H1 (cell line): ENCODE measurements around the gene SPAG17. TPM values are rescaled to one million over a fixed set of nuclear protein-coding genes. Genes with fewer than 3 reads are reported as not detected.

Source experiments
- CTCF ChIA-PET: fragments of 300-600 bp; sonication (Branson Sonifier 250); formaldehyde crosslinking; loops from one replicate; lab custom pipeline; 2021; ENCODE audit not compliant: partially characterized antibody; lab: Charles Lee
- POLR2A ChIA-PET: fragments of 300-600 bp; sonication (Branson Sonifier 250); formaldehyde crosslinking; loops from one replicate; lab custom pipeline; 2021; ENCODE audit warnings: inconsistent platforms; ENCODE audit not compliant: partially characterized antibody; lab: Charles Lee
- DNase-seq, 2 experiments: peaks; one replicate each; pipeline versions ENCODE4 v3.0.0 to v3.0.0-alpha.2; 2010 to 2022; ENCODE audit warnings: low spot score in 2 of 2, low read depth in 1 of 2, mixed read lengths in 1 of 2
- FAIRE-seq: peaks from 2 replicates; lab custom pipeline; 2011; peaks lifted over from hg19 to GRCh38; lab: Jason Lieb, UNC
- H2AFZ ChIP-seq: 2 replicates; pipeline ENCODE4 v1.8.1; 2012; ENCODE audit warnings: low read length, inconsistent platforms
- H2AK5ac ChIP-seq: 2 replicates; pipeline ENCODE4 v1.6.1; 2013; ENCODE audit warnings: low read depth, low read length
- H2BK120ac ChIP-seq: replicated peaks from 2 replicates; pipeline ENCODE3; 2013; ENCODE audit warnings: low read depth, low read length, inconsistent platforms
- H2BK12ac ChIP-seq: 2 replicates; pipeline ENCODE4 v1.6.1; 2013; ENCODE audit warnings: low read depth, low read length
- H2BK15ac ChIP-seq: 2 replicates; pipeline ENCODE4 v1.6.1; 2013; ENCODE audit warnings: low read length
- H2BK20ac ChIP-seq: 2 replicates; pipeline ENCODE4 v1.6.1; 2013; ENCODE audit warnings: low read length
- H2BK5ac ChIP-seq: 2 replicates; pipeline ENCODE4 v1.6.1; 2013; ENCODE audit warnings: low read depth, low read length
- H3K14ac ChIP-seq: 2 replicates; pipeline ENCODE4 v1.6.1; 2013; ENCODE audit warnings: inconsistent platforms; ENCODE audit not compliant: insufficient read length
- H3K18ac ChIP-seq: 2 replicates; pipeline ENCODE4 v1.6.1; 2013; ENCODE audit warnings: low read length; ENCODE audit errors: extremely low read depth
- H3K23ac ChIP-seq: 2 replicates; pipeline ENCODE4 v1.6.1; 2013; ENCODE audit warnings: inconsistent platforms; ENCODE audit not compliant: insufficient read length
- H3K23me2 ChIP-seq: 2 replicates; pipeline ENCODE4 v1.6.1; 2013; ENCODE audit warnings: low read depth, low read length
- H3K27ac ChIP-seq: 2 replicates; pipeline ENCODE4 v1.6.1; 2011; ENCODE audit warnings: low read depth, low read length, inconsistent platforms
- H3K27me3 ChIP-seq, 4 experiments: replicated peaks in 1 of 4; 1 replicate in 1 of 4; 2 replicates in 3 of 4; pipeline versions ENCODE4 v1.6.1 to v1.8.1; 2011 to 2013; ENCODE audit warnings: low read length in 3 of 4, mild to moderate bottlenecking in 3 of 4, inconsistent platforms in 2 of 4, mixed read lengths in 2 of 4, moderate library complexity in 1 of 4; ENCODE audit not compliant: control insufficient read depth in 3 of 4, insufficient read depth in 3 of 4; ENCODE audit errors: extremely low read depth in 1 of 4
- H3K36me3 ChIP-seq, 4 experiments: 2 replicates each; pipeline versions ENCODE4 v1.6.1 to v1.8.1; 2011 to 2013; ENCODE audit warnings: mild to moderate bottlenecking in 4 of 4, low read length in 3 of 4, moderate library complexity in 2 of 4, control low read depth in 1 of 4, inconsistent platforms in 1 of 4; ENCODE audit not compliant: insufficient read depth in 4 of 4, control insufficient read depth in 2 of 4
- H3K4ac ChIP-seq: replicated peaks from 2 replicates; pipeline ENCODE3; 2013; ENCODE audit warnings: low read length, low read depth, mixed read lengths, inconsistent platforms; ENCODE audit not compliant: insufficient read length
- H3K4me1 ChIP-seq, 4 experiments: replicated peaks in 1 of 4; 1 replicate in 1 of 4; 2 replicates in 3 of 4; pipeline versions ENCODE4 v1.6.1 to v1.8.1; 2011 to 2013; ENCODE audit warnings: low read length in 3 of 4, inconsistent platforms in 2 of 4, mixed read lengths in 1 of 4; ENCODE audit not compliant: insufficient read depth in 4 of 4, control insufficient read depth in 3 of 4
- H3K4me2 ChIP-seq, 2 experiments: 2 replicates each; pipeline versions ENCODE4 v1.6.1 to v1.8.1; 2011 to 2013; ENCODE audit warnings: low read depth in 2 of 2, low read length in 2 of 2, control low read depth in 1 of 2, inconsistent platforms in 1 of 2, mild to moderate bottlenecking in 1 of 2; ENCODE audit not compliant: insufficient read depth in 1 of 2
- H3K4me3 ChIP-seq, 4 experiments: fragments of 200-600, 300-600 bp in 1 of 4; sonication (generic), shearing (Covaris generic), sonication (Bioruptor Twin) in 1 of 4; 2 replicates each; pipeline versions ENCODE4 v1.5.1 to v1.8.1; 2011 to 2016; ENCODE audit warnings: low read length in 4 of 4, low read depth in 3 of 4, control low read depth in 2 of 4, inconsistent platforms in 2 of 4, mild to moderate bottlenecking in 2 of 4, mixed read lengths in 1 of 4, moderate library complexity in 1 of 4; ENCODE audit not compliant: insufficient read depth in 2 of 4; ENCODE audit errors: extremely low read depth in 1 of 4
- H3K56ac ChIP-seq: replicated peaks from 2 replicates; pipeline ENCODE3; 2013; ENCODE audit warnings: low read depth, mild to moderate bottlenecking, mixed read lengths, low read length, inconsistent platforms; ENCODE audit not compliant: insufficient read length
- H3K79me1 ChIP-seq: 2 replicates; pipeline ENCODE4 v1.6.1; 2013; ENCODE audit warnings: low read depth, low read length, control low read depth
- H3K79me2 ChIP-seq, 2 experiments: 2 replicates each; pipeline versions ENCODE4 v1.6.1 to v1.8.1; 2012 to 2013; ENCODE audit warnings: low read length in 2 of 2, mild to moderate bottlenecking in 2 of 2, inconsistent platforms in 1 of 2; ENCODE audit not compliant: insufficient read depth in 2 of 2, control insufficient read depth in 1 of 2
- H3K9ac ChIP-seq, 4 experiments: replicated peaks in 1 of 4; 1 replicate in 1 of 4; 2 replicates in 3 of 4; pipeline versions ENCODE4 v1.6.1 to v1.8.1; 2011 to 2013; ENCODE audit warnings: low read depth in 3 of 4, low read length in 3 of 4, control low read depth in 2 of 4, mild to moderate bottlenecking in 2 of 4, moderate library complexity in 2 of 4, inconsistent platforms in 1 of 4; ENCODE audit errors: extremely low read depth in 1 of 4
- H3K9me3 ChIP-seq, 2 experiments: 2 replicates each; pipeline versions ENCODE4 v1.6.1 to v1.8.1; 2012 to 2013; ENCODE audit warnings: mild to moderate bottlenecking in 2 of 2, moderate library complexity in 2 of 2, control low read depth in 1 of 2, inconsistent platforms in 1 of 2, low read depth in 1 of 2, low read length in 1 of 2, mixed read lengths in 1 of 2; ENCODE audit not compliant: insufficient read depth in 2 of 2
- H4K20me1 ChIP-seq, 2 experiments: replicated peaks in 1 of 2; 2 replicates each; pipeline versions ENCODE3 to v1.8.1; 2011 to 2013; ENCODE audit warnings: inconsistent platforms in 2 of 2, low read length in 2 of 2, mild to moderate bottlenecking in 1 of 2; ENCODE audit not compliant: insufficient read depth in 2 of 2, control insufficient read depth in 1 of 2
- H4K5ac ChIP-seq: 2 replicates; pipeline ENCODE4 v1.6.1; 2013; ENCODE audit warnings: low read length, low read depth, mixed read lengths, inconsistent platforms; ENCODE audit not compliant: insufficient read length
- H4K8ac ChIP-seq: 2 replicates; pipeline ENCODE4 v1.8.0; 2013; ENCODE audit warnings: mild to moderate bottlenecking, moderate library complexity, low read length, inconsistent platforms; ENCODE audit not compliant: insufficient read depth; ENCODE audit errors: extremely low read depth
- H4K91ac ChIP-seq: replicated peaks from 2 replicates; pipeline ENCODE3; 2013; ENCODE audit warnings: low read length, mixed read lengths, inconsistent platforms; ENCODE audit not compliant: insufficient read length
- BCL11A ChIP-seq, 2 experiments: IDR thresholded peaks; one replicate each; pipeline ENCODE4 v1.6.1; 2011; ENCODE audit warnings: low read depth in 2 of 2, low read length in 2 of 2, mild to moderate bottlenecking in 2 of 2
- CREB1 ChIP-seq: IDR thresholded peaks from 2 replicates; pipeline ENCODE4 v1.6.1; 2012; ENCODE audit warnings: inconsistent platforms
- HDAC6 ChIP-seq: IDR thresholded peaks from one replicate; pipeline ENCODE4 v1.7.1; 2012; ENCODE audit warnings: low read depth, mild to moderate bottlenecking, inconsistent platforms, low read length, moderate library complexity
- MAX ChIP-seq: IDR thresholded peaks from 2 replicates; pipeline ENCODE4 v1.6.1; 2012; ENCODE audit warnings: inconsistent platforms
- SIX5 ChIP-seq: IDR thresholded peaks from 2 replicates; pipeline ENCODE4 v1.6.1; 2011; ENCODE audit warnings: mild to moderate bottlenecking, low read depth, low read length
- SP1 ChIP-seq: IDR thresholded peaks from 2 replicates; pipeline ENCODE4 v1.6.1; 2011; ENCODE audit warnings: low read depth, low read length
- SRF ChIP-seq: IDR thresholded peaks from 2 replicates; pipeline ENCODE4 v1.6.1; 2011; ENCODE audit warnings: mild to moderate bottlenecking, low read depth, low read length, moderate library complexity
- WGBS, 2 experiments: shearing (Covaris generic) in 1 of 2; methylation state at CpG; one replicate each; pipeline versions ENCODE4 v1.1.6 to v1.1.7; 2013 to 2015; ENCODE audit warnings: low lambda C conversion rate in 2 of 2, mixed read lengths in 2 of 2, inconsistent platforms in 1 of 2, low coverage in 1 of 2, missing lambda C conversion rate in 1 of 2; ENCODE audit not compliant: insufficient replicate concordance in 2 of 2, insufficient coverage in 1 of 2, insufficient read length in 1 of 2; ENCODE audit errors: extremely low coverage in 1 of 2, missing lambda C conversion rate in 1 of 2; 5-methylcytosine and 5-hydroxymethylcytosine counted together
- polyA plus RNA-seq, 7 experiments: library from polyadenylated mRNA; depleted of rRNA in 3 of 7; stranded (reverse) in 5 of 7; unstranded in 2 of 7; fragments of >200 nt in 5 of 7; fragments of 200-250 nt in 2 of 7; gene quantifications; 1 replicate in 5 of 7; 2 replicates in 1 of 7; 4 replicates in 1 of 7; pipeline versions ENCODE4 v1.2.1 to v1.2.3, GENCODE V29; 2011 to 2013; ENCODE audit warnings: missing spikeins in 2 of 7, mixed read lengths in 2 of 7
- total RNA-seq: library from RNA; stranded (reverse); fragmentation: NEBNext Ultra II Directional; extraction: Animal tissue kit (Norgen Biotek cat#: 25700); gene quantifications from 2 replicates; pipeline ENCODE4 v1.2.1, GENCODE V29; 2021
- TF ChIP-seq, protein P1 (sequence below): IDR thresholded peaks from 2 replicates; pipeline ENCODE4 v1.6.1; 2012; ENCODE audit warnings: low read length, inconsistent platforms
- TF ChIP-seq, protein P2 (sequence below), 3 experiments: IDR thresholded peaks; 1 replicate in 2 of 3; 2 replicates in 1 of 3; pipeline versions ENCODE4 v1.5.1 to v1.6.1; 2011; ENCODE audit warnings: low read length in 3 of 3, mild to moderate bottlenecking in 3 of 3, inconsistent platforms in 2 of 3, low read depth in 1 of 3, moderate library complexity in 1 of 3; ENCODE audit not compliant: insufficient read depth in 1 of 3; ENCODE audit errors: control extremely low read depth in 1 of 3

SPAG17 gene
- total and polyA plus RNA-seq, 2 of the 8 experiments (the other 6 are each of a cell fraction or from before 2014, with no cell fraction given): 0.56 to 0.62 TPM

DNA sequence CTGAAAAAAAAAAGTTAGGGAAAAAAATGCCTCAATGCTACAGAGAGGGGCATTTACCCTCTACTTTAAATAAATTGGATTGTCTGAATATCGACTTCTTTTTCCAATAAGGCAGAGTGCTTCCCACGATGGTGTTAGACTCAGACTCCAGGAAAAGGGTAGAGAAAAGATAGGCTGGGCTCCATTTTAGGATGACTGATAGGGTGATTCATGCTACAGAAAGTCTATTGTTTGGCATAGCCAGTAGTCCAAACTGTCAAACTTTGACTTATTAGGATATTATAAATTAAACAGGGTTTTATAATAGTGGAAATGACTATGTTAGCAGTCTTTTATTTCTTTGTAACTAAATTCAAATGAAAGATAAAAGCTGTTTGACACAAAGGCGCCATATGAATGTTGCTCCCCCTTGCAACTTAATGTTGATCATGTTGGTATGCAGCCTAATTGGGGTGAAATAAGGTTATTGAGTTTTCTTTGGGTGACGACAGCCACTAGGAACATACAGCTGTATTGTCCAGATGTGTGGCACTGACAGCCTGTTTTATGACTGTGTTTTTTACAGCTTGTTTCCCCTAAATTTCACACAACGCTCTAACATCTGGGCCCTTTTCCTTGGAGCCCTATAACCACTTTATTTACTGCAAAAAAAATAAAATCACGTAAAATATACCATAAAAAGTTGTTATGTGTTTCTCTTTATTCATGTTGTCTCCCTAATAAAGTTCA is 69.3 kb downstream of the SPAG17 start:
- Histone ChIP-seq H3K4ac (no peak overlapping the region), H3K56ac (no peak overlapping the region), H4K91ac (no peak overlapping the region), H4K8ac (no peak overlapping the region), H3K79me2 (no peaks in the 10 kb centered on the region), H3K14ac (no peak overlapping the region), H3K4me3 (no peak overlapping the region), H3K4me1 (0 out of 7 replicates have a peak, but pooled peaks cover 0 to 3% (median 0%) of the 10 kb centered on the region in 4 experiments), H4K20me1 (no peaks in the 10 kb centered on the region), H2BK5ac (no peak overlapping the region), H3K23ac (no peak overlapping the region), H2AK5ac (no peak overlapping the region), H2BK20ac (no peak overlapping the region), H2BK12ac (no peak overlapping the region), H3K4me2 (no peak overlapping the region), H2BK120ac (no peak overlapping the region), H3K18ac (no peak overlapping the region), H3K27ac (no peak overlapping the region), H3K9me3 (no peaks in the 10 kb centered on the region), H2AFZ (no peak overlapping the region), H3K36me3 (no peaks in the 10 kb centered on the region), H4K5ac (no peak overlapping the region), H3K27me3 (no peaks in the 10 kb centered on the region), H2BK15ac (no peak overlapping the region), H3K79me1 (no peaks in the 10 kb centered on the region), H3K23me2 (no peaks in the 10 kb centered on the region), H3K9ac (no peak overlapping the region)
- 93% methylated on average over 6 of the region's 6 CpGs; no CpG with 5 or more reads in 1 of the 2 experiments for WGBS, 2 experiments
- DNase-seq (no peak), FAIRE-seq (no peak)
- ChIA-PET POLR2A (no interaction called here), CTCF (interaction anchor here (0.6 kb wide), 1 partner anchor 18 kb away, joined by 3 read pairs; no protein-coding TSS in a partner anchor)
- TF ChIP-seq CREB1 (no peak), HDAC6 (no peak), BCL11A (IDR thresholded peaks at IDR 0.05; ENCODE audit: low read depth in 2 of 2, low read length in 2 of 2) (no peak), SIX5 (no peak), SP1 (no peak), MAX (no peak), SRF (no peak)
- TF ChIP-seq, protein P1, sequence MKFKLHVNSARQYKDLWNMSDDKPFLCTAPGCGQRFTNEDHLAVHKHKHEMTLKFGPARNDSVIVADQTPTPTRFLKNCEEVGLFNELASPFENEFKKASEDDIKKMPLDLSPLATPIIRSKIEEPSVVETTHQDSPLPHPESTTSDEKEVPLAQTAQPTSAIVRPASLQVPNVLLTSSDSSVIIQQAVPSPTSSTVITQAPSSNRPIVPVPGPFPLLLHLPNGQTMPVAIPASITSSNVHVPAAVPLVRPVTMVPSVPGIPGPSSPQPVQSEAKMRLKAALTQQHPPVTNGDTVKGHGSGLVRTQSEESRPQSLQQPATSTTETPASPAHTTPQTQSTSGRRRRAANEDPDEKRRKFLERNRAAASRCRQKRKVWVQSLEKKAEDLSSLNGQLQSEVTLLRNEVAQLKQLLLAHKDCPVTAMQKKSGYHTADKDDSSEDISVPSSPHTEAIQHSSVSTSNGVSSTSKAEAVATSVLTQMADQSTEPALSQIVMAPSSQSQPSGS: no peak
- TF ChIP-seq, protein P2, sequence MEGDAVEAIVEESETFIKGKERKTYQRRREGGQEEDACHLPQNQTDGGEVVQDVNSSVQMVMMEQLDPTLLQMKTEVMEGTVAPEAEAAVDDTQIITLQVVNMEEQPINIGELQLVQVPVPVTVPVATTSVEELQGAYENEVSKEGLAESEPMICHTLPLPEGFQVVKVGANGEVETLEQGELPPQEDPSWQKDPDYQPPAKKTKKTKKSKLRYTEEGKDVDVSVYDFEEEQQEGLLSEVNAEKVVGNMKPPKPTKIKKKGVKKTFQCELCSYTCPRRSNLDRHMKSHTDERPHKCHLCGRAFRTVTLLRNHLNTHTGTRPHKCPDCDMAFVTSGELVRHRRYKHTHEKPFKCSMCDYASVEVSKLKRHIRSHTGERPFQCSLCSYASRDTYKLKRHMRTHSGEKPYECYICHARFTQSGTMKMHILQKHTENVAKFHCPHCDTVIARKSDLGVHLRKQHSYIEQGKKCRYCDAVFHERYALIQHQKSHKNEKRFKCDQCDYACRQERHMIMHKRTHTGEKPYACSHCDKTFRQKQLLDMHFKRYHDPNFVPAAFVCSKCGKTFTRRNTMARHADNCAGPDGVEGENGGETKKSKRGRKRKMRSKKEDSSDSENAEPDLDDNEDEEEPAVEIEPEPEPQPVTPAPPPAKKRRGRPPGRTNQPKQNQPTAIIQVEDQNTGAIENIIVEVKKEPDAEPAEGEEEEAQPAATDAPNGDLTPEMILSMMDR (IDR thresholded peaks at IDR 0.05; ENCODE audit: control extremely low read depth in 1 of 3, insufficient read depth in 1 of 3, low read depth in 1 of 3, low read length in 3 of 3): no peak
